ENCODE measurements around the gene TMED7.
A peak's percentile ranks its signal among the peaks of the same experiment; 100 is the strongest.
"Not testable (repeated sequence)": the region's sequence is repeated elsewhere in the genome, so short reads cannot be mapped to it uniquely, and the experiment has no call there.

TMED7 gene

DNA sequence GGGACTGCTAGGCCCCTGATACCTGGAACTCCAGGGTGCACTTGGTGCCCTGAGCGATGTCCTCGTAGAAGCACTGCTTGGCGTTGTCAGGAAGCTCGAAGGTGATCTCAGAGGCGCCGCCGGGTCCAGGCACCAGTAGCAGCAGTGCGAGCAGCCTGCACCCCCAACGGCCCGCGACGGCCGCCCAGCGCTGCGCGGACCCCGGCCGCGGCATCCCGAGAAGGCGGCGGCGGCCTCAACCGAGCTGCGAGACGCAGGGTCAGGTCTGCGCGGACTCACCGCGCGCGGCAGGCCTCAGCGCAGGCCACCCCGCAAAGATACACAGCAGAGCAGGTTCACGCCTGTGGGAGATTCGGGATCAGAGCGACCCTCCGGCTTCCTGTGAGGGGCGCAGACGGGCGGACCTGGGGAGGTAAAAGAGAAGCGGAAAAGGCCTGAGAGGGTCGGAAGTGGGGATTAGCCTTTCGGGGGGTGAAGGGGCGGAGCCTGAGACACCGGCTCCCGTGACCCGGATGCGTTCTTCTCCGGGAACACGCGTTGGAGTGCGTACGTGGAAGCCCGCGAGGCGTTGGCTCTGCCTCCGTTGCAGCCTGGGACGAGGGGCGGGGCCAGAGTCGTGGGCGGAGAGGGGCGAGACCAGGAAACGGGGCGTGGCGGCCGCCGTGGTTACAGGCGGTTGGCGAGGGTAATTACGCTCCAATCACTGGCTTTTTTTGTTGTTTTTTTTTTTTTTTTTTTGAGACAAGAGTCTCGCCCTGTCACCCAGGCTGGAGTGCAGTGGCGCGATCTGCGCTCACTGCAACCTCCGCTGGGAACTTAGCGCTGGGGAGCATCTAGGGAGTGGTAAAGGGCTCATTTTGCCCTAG lies at the start of gene TMED7:
TMED7 (minus strand) TSS at position 458 of the 866 bp plus-strand sequence; CDS start at position 214, 244 bp downstream.
- peak; percentile 63 for DNase-seq

DNA sequence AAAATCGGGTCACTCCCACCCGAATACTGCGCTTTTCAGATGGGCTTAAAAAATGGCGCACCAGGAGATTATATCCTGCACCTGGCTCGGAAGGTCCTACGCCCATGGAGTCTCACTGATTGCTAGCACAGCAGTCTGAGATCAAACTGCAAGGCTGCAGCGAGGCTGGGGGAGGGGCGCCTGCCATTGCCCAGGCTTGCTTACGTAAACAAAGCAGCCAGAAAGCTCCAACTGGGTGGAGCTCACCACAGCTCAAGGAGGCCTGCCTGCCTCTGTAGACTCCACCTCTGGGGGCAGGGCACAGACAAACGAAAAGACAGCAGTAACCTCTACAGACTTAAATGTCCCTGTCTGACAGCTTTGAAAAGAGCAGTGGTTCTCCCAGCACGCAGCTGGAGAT lies 48.9 kb upstream of the TMED7 start:
- DNase-seq, result not testable (repeated sequence)

DNA sequence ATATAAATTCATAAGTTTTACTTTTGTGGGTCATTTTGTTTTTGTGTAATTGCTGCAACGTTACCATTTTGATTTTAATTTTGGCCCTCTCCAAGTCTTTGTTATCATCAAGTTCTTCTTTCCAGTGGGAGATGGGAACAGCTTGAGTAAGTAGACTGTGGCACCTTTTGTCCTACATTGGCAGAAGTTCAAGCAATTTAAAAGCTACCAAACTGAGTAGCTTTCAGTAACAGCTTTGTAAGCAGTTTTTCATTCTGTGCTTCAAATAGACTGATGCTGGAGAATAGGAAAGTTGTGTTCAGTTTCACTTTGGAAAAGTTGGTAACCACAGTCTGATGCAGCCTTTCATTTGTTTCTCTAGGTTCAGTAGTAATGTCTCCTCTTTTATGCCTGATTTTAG lies 47.8 kb upstream of the TMED7 start:
- DNase-seq, result no peak

DNA sequence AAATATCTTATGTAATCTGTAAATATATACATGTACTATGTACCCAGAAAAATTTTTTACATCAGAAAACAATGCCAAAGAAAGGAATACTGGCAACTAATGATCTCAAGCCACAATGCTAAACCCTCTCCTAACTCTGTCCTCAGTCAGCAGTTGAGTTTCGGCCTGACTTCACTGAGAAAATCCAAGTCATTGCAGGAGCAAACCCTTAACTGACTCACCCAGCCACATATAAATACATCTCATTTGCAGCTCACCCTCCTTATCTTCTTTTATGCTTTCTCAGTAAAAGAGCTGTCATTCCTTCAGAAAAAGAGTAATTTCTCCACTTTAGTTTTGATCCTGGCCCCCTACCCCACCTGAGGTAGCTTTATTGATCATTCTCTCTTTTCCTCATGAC lies 46.1 kb upstream of the TMED7 start:
- no peak for DNase-seq

DNA sequence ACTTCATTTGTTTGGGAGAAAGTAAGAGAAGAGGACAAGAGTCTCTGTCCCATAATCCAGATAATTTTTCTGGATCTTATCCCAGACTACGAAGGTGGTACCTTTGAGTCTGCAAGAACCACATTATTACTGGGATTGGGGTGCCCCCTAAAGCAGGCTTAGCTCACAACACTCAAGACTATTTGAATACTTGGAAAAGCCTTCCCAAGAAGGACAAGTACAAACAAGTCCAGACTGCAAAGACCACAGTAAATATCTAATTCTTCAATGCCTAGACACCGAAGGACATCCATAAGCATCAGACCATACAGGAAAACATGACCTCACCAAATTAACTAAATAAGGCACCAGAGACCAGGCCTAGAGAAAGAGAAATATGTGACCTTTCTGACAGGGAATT lies 40.2 kb upstream of the TMED7 start:
- no peak for DNase-seq

DNA sequence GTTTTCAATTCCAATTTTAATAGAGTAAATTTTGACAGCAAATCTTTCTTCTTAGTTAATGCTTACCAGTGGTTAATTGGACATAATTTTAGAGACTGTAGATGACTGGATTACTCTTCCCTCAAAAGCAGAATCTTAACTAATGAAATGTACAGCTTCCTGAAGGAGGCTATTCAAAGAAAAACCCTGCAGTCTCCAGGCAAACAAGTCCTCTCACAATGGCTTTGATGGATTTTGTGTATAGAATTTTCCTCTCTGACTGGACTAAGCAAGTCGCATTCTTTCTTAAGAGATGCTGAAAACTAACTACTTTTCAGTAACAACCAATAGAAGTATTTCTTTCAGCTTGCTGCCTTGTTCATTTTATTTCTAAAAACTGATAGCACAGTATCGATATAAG lies 35.7 kb upstream of the TMED7 start:
- no peak for DNase-seq

DNA sequence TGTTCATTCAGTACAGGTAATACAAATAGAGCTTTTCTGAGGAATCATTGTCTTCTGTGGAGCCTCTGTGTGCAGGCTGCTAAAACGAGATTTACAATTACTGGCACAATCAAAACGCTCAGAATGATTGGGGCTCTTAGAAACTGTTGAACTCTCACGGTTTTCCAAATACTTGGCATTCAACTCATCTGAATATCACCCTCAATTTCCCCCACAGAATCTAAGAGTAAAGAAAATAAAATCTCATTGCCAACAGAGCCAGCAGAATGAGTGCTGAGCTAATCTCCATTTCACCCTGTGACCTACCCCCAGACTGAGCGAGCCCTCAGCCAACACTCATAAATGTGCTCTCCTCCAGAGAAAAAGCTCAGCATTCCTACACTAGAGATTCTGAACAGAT lies 35.3 kb upstream of the TMED7 start:
- no peak for DNase-seq

DNA sequence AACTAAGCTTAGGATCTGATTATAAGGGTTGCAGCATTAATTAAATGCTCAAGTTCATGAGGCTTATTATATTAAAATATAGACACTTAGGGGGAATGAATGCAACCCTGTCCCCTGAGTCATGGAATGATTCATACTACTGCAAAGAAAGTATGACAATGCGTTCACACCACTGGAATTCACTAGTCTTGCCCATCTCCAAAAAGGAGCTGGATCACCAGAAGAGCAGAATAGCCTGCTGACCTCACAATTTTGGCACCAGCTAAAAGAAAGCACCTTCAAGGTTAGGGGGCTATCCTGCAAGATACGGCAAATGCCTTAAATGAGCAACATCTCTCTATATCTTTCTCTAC lies 32.0 kb upstream of the TMED7 start:
- DNase-seq, result no peak

DNA sequence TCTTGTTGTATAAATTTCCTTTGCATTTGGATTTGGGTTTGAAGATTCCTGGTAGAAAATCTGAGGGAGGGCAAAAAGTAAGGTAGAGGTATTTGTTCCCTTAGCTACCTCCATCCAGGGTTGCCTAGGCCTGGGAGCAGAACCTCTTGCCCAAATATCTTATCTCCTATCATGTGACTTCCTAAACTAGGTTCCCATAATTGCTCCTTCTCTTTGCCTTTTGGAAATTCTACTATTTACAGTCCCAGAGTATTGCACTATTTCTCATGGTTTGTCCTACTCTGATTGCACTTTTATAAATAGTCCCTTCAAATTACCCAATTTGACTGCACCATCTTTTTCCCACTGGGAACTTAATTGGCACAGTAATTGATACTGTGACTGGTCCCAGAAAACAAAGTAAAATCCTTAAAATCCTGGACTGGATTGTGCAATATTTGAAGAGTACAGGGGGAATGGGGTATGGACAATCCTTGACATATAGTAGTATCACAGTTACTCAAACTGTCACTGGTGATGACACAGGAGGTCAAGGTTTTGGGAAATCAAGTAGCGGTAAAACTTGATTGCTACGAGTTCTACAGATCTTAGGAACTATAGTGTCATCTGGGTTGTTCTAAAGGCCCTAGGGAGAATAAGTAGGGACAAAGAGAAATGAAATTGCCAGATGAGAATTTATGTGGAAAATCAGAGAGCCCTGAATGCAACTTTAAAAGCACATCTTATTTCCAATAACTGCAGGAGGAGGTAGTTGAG lies 31.5 kb upstream of the TMED7 start:
- no peak for DNase-seq

DNA sequence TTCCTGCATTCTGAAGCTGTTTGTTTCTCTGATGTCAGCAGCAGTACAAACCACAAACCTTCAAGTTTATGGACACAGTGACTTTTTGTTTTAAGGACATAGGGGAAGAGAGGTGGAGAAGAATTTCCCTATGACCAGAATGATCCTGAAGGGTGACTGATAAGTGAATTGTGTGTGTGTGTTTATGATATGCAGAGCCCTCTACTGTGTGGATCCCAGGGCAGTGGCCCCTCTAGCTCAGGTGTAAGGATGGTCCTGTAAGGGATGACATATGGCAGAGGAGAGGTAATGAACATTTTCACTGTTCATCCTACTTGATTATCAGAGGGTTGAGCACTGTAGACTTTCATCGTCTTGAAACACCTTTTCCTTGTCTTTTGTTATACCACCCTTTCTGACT lies 30.6 kb upstream of the TMED7 start:
- DNase-seq, result no peak

DNA sequence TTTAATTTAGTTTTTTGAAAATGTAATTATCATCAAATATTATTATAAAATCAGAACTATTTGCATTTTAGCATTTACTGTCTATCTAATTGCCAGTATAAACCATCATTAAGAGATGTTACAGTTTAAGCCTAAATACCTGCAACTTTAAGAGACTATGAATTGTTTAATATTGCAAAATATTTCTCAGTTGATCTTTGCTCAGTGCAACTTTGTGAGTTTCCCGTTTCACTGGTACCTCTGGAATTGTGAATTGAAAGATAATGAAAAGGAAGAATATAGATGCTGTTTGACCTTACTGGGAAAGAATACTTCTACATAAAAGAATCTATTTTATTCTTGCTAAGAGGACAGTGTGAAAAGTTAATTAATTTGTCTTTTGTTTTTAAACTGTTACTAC lies 30.2 kb upstream of the TMED7 start:
- no peak for DNase-seq

DNA sequence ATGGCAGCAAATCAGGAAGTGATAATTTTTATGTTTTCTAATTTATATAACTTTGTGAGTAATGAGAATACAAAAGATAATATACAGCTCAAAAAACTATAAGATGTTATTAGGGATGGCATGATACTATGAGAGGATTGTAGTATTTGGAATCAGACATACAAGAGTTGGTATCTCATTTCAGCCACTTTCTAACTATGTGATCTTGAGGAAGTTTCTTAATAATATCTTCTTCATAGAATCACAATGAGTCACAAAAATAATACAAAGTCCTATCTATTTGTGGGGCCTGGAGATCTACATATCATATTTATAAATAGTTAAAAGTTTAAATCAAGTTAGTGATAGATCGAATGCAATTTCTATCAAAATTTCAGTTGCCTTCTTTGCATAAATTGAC lies 23.7 kb upstream of the TMED7 start:
- no peak for DNase-seq

DNA sequence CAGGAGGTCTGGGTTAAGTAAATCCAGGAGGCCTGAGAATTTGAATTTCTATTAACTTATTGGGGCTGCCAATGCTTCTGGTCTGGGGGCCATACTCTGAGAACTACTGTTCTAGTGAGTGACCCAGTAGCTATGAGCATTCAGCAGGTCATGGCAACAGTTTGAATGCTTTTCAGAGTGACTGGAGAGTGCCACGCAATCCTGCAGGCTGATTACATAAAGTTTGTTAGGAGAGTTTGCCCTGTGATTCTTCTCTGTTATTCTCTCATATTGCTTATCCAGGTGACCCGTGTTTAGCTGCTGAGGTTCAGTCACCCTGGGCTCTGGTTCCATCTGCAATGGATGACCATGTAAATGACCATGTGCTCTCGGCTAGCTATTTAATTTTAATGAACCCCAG lies 22.2 kb upstream of the TMED7 start:
- DNase-seq, result no peak

DNA sequence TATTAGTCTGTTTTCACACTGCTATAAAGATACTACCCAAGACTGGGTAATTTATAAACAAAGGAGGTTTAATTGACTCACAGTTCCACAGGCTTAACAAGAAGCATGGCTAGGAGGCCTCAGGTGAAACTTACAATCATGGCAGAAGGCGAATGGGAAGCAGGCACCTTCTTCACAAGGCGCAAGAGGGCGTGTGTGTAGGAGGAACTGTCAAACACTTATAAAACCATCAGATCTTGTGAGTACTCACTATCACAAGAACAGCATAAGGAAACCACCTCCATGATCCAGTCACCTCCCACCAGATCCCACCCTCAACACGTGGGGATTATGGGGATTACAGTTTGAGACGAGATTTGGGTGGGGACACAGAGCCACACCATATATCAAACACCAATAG lies 19.6 kb upstream of the TMED7 start:
- DNase-seq, result not testable (repeated sequence)

DNA sequence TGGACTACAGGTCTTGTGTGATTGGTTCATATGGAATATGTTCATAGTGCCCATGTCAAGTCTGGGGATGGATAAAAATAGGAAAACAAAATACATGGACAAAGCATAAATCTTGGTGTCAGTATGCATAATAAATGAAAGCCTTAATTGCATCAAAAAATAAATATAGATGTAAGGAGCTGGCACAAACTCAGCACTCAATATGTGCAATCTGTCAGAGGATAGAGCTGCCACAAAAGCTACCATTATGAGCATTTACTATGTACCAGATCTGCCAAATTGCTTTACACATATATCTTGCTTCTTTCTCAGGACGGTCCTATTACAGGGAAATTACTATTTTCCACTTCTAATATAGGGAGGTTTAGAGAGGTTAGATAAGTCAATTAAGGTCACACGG lies 18.2 kb upstream of the TMED7 start:
- DNase-seq, result no peak

DNA sequence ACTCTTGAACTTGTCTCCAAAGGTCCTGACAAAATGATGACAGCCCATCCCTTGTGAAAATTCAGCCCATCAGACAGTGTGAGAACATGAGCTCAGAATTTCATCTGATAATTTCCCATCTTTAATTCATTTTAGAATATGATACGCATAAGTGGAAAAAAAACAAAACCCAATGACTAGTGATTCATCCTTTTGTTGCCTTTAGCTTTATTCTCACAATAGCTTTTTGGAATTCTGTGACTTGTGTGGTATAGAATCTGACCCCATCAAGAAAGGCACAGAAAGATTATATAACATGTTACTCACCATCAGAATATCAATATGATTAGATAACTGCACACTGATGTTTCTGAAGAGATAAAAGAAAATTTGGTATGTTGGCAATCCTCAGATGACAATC lies 16.1 kb upstream of the TMED7 start:
- no peak for DNase-seq

DNA sequence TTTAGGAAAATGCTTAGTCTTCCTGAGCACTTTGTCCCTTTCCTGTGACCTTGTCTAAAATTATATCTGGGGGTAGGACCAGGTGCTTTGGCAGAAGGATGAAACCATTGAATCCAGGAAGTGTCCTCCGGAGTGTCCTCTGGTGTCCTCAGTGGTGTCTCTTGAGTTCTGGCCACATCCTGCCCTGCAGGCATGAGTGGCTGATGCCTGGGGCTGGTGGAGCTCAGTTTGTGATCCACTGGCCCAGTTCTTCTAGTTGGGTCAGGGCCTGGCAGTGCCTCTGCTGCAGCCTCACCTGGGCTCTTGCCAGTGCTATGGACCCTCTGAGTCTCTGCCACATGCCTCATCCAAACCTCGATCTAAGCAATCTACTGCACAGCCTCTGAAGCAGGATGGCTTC lies 14.4 kb upstream of the TMED7 start:
- DNase-seq, result no peak

DNA sequence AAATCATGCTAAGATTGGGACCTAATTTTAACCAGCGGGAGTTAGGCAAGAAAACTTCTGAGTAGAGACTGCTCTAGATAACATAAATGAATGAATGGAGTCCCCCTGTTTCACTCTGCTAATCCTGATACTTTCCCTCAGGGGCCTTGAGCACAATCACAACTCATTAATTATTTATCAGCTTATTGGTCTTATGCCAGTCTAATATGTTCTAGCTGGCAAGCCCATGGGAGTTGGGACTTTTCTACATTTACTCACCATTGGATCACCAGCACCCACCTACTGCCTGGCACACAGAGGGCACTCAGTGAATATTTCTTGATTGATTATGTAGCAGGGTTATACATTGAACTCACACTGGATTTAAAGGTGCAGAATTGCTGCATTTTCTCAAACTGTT lies 13.5 kb upstream of the TMED7 start:
- DNase-seq, result no peak

DNA sequence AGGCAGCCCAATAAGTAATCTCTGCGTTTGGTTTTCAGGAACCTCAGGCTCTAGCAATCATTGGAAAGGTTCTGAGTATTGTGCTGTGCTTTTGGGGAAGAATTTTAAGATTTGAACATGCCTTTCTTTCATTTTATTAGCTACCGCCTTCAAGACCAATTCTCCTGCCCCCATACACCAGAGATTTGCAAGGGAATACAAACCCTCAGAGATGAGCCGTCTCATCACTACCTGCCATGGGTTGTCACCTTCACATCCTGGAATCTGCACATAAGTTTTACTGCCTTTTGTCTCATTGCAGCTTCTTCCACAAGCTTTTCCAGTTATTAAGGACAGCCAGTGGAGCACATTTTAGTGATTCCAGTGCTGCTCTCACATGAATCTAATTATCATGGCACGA lies 11.7 kb upstream of the TMED7 start:
- DNase-seq, result no peak

DNA sequence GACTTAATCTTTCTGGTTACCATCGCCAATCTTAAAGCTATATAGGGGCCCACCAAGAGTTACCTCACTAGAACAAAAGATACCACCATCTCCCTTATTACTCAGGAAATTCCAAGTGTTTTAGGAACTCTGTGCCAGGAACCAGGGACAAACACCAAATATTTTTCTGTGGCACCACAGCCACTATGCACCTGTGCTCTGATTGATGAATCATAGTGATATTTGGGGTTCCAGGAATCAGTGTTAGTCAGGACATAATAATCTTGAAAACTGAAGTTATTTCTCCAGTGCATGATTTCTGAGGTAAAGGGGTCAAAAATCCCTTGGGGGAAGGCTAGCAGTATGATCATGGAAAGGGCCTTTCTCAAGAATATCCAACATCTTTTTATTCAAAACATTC lies 10.2 kb upstream of the TMED7 start:
- DNase-seq, result no peak

DNA sequence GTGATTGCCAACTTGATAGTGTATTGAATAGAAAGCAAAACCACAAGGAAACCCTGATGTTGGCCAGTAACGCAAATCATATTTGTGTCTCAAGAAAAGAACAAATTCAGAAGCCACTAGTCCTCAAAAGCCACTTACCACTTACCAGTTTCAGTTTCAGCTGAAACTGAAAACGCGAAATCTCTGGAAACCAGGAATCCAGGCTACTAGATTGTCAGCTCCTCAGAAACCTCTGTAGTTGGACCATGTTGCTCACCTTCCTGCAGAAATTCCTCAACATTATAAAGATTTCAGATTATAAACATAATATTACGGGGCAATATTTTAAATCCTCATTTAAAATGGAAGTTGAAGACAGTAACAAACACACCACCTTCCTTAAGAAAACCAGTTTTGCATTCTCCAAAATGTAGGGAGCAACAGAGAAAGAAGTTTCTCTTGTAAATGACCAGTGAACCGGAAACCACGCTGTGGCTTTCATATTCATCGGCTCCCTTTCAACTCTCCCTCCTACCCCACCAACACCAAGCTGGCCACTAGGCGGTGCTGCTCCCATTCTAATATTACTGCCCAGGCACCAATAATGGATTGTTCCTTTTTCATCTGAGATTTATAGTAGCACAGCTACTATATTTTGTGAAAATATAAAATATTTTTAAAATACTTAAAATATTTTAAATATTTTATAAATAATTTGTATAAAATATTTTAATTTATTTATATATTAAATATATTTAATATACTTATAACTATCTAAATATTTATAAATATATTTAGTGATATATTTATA lies 8.7 kb upstream of the TMED7 start:
- DNase-seq, result peak; percentile 31

DNA sequence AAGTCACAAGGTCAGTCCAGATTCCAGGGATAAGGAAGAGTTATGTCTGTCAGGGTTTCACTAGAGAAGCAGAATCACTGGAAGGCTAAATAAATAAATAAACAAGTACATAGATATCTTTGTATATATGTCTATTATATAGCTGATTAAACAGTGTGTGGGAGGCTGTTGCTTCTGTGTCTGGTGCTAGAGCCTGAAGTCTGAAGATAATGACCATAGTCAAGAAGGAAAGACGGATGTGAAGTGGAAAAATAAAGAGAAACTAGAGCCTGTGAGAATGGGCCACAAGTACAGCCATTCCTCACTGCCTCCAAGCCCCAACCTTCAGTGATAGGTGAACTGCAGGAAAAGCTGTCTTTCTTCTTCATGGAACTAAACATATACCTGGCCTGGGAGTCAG lies 4.1 kb upstream of the TMED7 start:
- DNase-seq, result no peak

DNA sequence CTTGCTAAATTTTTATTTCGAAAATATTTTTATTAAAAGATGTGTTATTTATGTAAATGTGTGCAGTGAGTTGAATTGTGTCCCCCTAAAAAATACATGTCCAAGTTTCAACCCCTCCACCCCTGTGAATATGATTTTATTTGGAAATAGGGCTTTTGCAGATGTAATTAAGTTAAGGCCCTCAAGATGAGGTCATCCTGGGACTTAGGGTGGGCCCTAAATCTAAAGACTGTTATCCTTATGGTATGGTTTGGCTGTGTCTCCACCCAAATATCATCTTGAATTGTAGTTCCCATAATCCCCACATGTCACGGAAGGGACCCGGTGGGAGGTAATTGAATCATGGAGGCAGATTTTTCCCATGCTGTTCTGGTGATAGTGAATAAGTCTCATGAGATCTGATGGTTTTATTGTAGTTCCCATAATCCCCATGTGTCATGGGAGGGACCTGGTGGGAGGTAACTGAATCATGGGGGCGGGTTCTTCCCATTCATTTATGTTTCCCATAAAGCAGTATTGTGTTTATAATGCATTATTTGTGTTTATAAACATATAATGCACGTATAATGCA lies 1.5 kb upstream of the TMED7 start:
- DNase-seq, result no peak
